ENCODE measurements around the gene DEGS1. TPM values are rescaled to one million over a fixed set of nuclear protein-coding genes. Genes with fewer than 3 reads are reported as not detected.

Gene DEGS1
- total and polyA plus RNA-seq, 12 donors, result 24.5 to 77.4 (median 48.2) TPM

- H3K4me3 ChIP-seq, result no peak overlapping the region
- no peak for DNase-seq
- peaks cover 0 to 20% of the 10 kb centered on the region in 2 donors for H3K36me3 ChIP-seq (replicated peaks in 1 of 2)
- H3K27ac ChIP-seq, result no peak overlapping the region
- no peaks in the 10 kb centered on the region for H3K27me3 ChIP-seq
- H3K9me3 ChIP-seq (replicated peaks in 1 of 3), result no peaks in the 10 kb centered on the region
- no peaks in the 10 kb centered on the region for H3K4me1 ChIP-seq (replicated peaks in 1 of 2)
- 58 to 86% (median 77%) methylated on average over 2 of the region's 2 CpGs for WGBS, 4 donors
- TF ChIP-seq POLR2A (IDR thresholded peaks at IDR 0.05) (no peak), CTCF (IDR thresholded peaks at IDR 0.05) (no peak)
- intact Hi-C loops (cut with DNase I), result no loop called here
Observed at GRCh38 chr1:224163311-224163710, 19.7 kb upstream of the DEGS1 start.

- intact Hi-C loops (cut with DNase I), result no loop called here
Observed at GRCh38 chr1:224168859-224169380, 14.1 kb upstream of the DEGS1 start.

GRCh38 chr1:224169718-224170270 is 13.2 kb upstream of the DEGS1 start:
- no peak for DNase-seq
- Histone ChIP-seq H3K4me1 (replicated peaks in 1 of 2) (peaks cover 0 to 5% of the 10 kb centered on the region in 2 donors), H3K27ac (peak overlapping the region in 3 of 5 donors; percentile 10 to 59 (median 52)), H3K9me3 (replicated peaks in 1 of 3) (no peaks in the 10 kb centered on the region), H3K27me3 (no peaks in the 10 kb centered on the region), H3K4me3 (no peak overlapping the region), H3K36me3 (replicated peaks in 1 of 2) (no peaks in the 10 kb centered on the region)
- intact Hi-C loops (cut with DNase I), result no loop called here
- TF ChIP-seq CTCF (IDR thresholded peaks at IDR 0.05) (no peak), POLR2A (IDR thresholded peaks at IDR 0.05) (no peak)
- 79 to 87% (median 86%) methylated on average over 4 of the region's 4 CpGs for WGBS, 4 donors

More at GRCh38 chr1:224168859-224169380, 14.1 kb upstream of the DEGS1 start:
- Histone ChIP-seq H3K36me3 (replicated peaks in 1 of 2) (no peaks in the 10 kb centered on the region), H3K27ac (peak overlapping the region in 3 of 5 donors; percentile 10 to 59 (median 52)), H3K4me3 (no peak overlapping the region), H3K4me1 (replicated peaks in 1 of 2) (peaks cover 0 to 5% of the 10 kb centered on the region in 2 donors), H3K27me3 (no peaks in the 10 kb centered on the region), H3K9me3 (replicated peaks in 1 of 3) (no peaks in the 10 kb centered on the region)
- DNase-seq, result peak in 3 of 7 donors; percentile 16 to 26 (median 18)
- TF ChIP-seq POLR2A (IDR thresholded peaks at IDR 0.05), result no peak
- no peak for TF ChIP-seq CTCF (IDR thresholded peaks at IDR 0.05)
- 33 to 41% (median 37%) methylated on average over 5 of the region's 5 CpGs for WGBS, 4 donors

GRCh38 chr1:224170343-224170742 is 12.7 kb upstream of the DEGS1 start:
- no peak for TF ChIP-seq POLR2A (IDR thresholded peaks at IDR 0.05)
- TF ChIP-seq CTCF (IDR thresholded peaks at IDR 0.05), result no peak
- DNase-seq, result no peak
- Histone ChIP-seq H3K4me1 (replicated peaks in 1 of 2) (peaks cover 0 to 5% of the 10 kb centered on the region in 2 donors), H3K27me3 (no peaks in the 10 kb centered on the region), H3K27ac (no peak overlapping the region), H3K4me3 (no peak overlapping the region), H3K36me3 (replicated peaks in 1 of 2) (no peaks in the 10 kb centered on the region), H3K9me3 (replicated peaks in 1 of 3) (no peaks in the 10 kb centered on the region)
- intact Hi-C loops (cut with DNase I), result no loop called here
- WGBS, 4 donors, result 86 to 94% (median 89%) methylated on average over 4 of the region's 4 CpGs
